ENCODE measurements around the gene PLVAP. TPM values are rescaled to one million over a fixed set of nuclear protein-coding genes. Genes with fewer than 3 reads are reported as not detected.

PLVAP gene
- total RNA-seq (2022; extraction: Qiagen RNA extraction) = not detected in 5 replicates

GRCh38 chr19:17376935-17377600 is at the start of gene PLVAP:
Gene PLVAP (minus strand): TSS chr19:17377342. CDS start chr19:17377288, 54 bp downstream.

GRCh38 chr19:17419621-17420474 is 42.7 kb upstream of the PLVAP start, which contains the start of gene MVB12A:
Gene MVB12A (plus strand): TSS chr19:17420047. CDS start chr19:17420136, 89 bp downstream.

GRCh38 chr19:17405250-17406045 is 28.3 kb upstream of the PLVAP start, which contains the start of gene BST2:
Gene BST2 (minus strand): TSS chr19:17405630. CDS start chr19:17405575, 55 bp downstream.

GRCh38 chr19:17393914-17394313 is 16.8 kb upstream of the PLVAP start, which contains the start of gene CCDC194:
Gene CCDC194 (minus strand): TSS chr19:17394196. CDS start chr19:17394158, 38 bp downstream.

GRCh38 chr19:17336872-17337674 is 40.1 kb downstream of the PLVAP start, which contains the start of gene GTPBP3:
Gene GTPBP3 (plus strand): TSS chr19:17337553. CDS start chr19:17337612, 59 bp downstream.

GRCh38 chr19:17334414-17335409 is 42.4 kb downstream of the PLVAP start, which contains the start of gene ANO8:
Gene ANO8 (minus strand): TSS chr19:17334855. CDS start chr19:17334670, 185 bp downstream.

GRCh38 chr19:17309198-17309964 is 67.8 kb downstream of the PLVAP start, which contains the start of gene DDA1:
Gene DDA1 (plus strand): TSS chr19:17309563. CDS start chr19:17309655, 92 bp downstream.

GRCh38 chr19:17305517-17306284 is 71.4 kb downstream of the PLVAP start, which contains the start of gene MRPL34:
Gene MRPL34 (plus strand): TSS chr19:17305872. CDS start chr19:17305893, 21 bp downstream.

GRCh38 chr19:17303167-17303939 is 73.8 kb downstream of the PLVAP start, which contains the start of gene ABHD8:
Gene ABHD8 (minus strand): TSS chr19:17303425. CDS start chr19:17301616, 1,809 bp downstream.

Other genes starting within 250 kb of the PLVAP start
- 13.4 to 16.6 TPM (median 15.8 TPM) in 5 replicates for gene USE1, start 162.0 kb downstream of the PLVAP start, total RNA-seq (2022; extraction: Qiagen RNA extraction)
- gene OCEL1, start 151.1 kb downstream of the PLVAP start, total RNA-seq (2022; extraction: Qiagen RNA extraction) = 10.5 to 11.7 TPM (median 11.3 TPM) in 5 replicates
- gene NR2F6, start 131.4 kb downstream of the PLVAP start, total RNA-seq (2022; extraction: Qiagen RNA extraction) = 28.0 to 66.4 TPM (median 59.8 TPM) in 5 replicates
- gene USHBP1, start 112.6 kb downstream of the PLVAP start, total RNA-seq (2022; extraction: Qiagen RNA extraction) = 0.02 to 0.05 TPM in 2 of 5 replicates, not detected in the others
- gene BABAM1, start 109.9 kb downstream of the PLVAP start, total RNA-seq (2022; extraction: Qiagen RNA extraction) = 61.0 to 66.7 TPM (median 63.8 TPM) in 5 replicates
- 0.28 to 0.88 TPM (median 0.62 TPM) in 5 replicates for gene ANKLE1, start 95.4 kb downstream of the PLVAP start, total RNA-seq (2022; extraction: Qiagen RNA extraction)
- 2.2 to 3.9 TPM (median 3.5 TPM) in 5 replicates for gene ABHD8, start 73.9 kb downstream of the PLVAP start, total RNA-seq (2022; extraction: Qiagen RNA extraction)
- 57.9 to 102 TPM (median 92.7 TPM) in 5 replicates for gene MRPL34, start 71.5 kb downstream of the PLVAP start, total RNA-seq (2022; extraction: Qiagen RNA extraction)
- 62.0 to 70.1 TPM (median 65.9 TPM) in 5 replicates for gene DDA1, start 67.8 kb downstream of the PLVAP start, total RNA-seq (2022; extraction: Qiagen RNA extraction)
- gene ANO8, start 42.5 kb downstream of the PLVAP start, total RNA-seq (2022; extraction: Qiagen RNA extraction) = 2.5 to 5.1 TPM (median 4.4 TPM) in 5 replicates
- gene GTPBP3, start 39.8 kb downstream of the PLVAP start, total RNA-seq (2022; extraction: Qiagen RNA extraction) = 16.8 to 24.6 TPM (median 22.4 TPM) in 5 replicates
- not detected in 5 replicates for gene CCDC194, start 16.9 kb upstream of the PLVAP start, total RNA-seq (2022; extraction: Qiagen RNA extraction)
- 0.13 to 0.43 TPM in 2 of 5 replicates, not detected in the others for gene BST2, start 28.3 kb upstream of the PLVAP start, total RNA-seq (2022; extraction: Qiagen RNA extraction)
- 31.0 to 44.1 TPM (median 43.6 TPM) in 5 replicates for gene MVB12A, start 42.7 kb upstream of the PLVAP start, total RNA-seq (2022; extraction: Qiagen RNA extraction)
- gene TMEM221, start 71.3 kb upstream of the PLVAP start, total RNA-seq (2022; extraction: Qiagen RNA extraction) = 0.58 to 1.1 TPM (median 0.84 TPM) in 5 replicates
- gene NXNL1, start 83.6 kb upstream of the PLVAP start, total RNA-seq (2022; extraction: Qiagen RNA extraction) = not detected in 5 replicates
- 2.2 to 3.5 TPM (median 3.0 TPM) in 5 replicates for gene SLC27A1, start 93.2 kb upstream of the PLVAP start, total RNA-seq (2022; extraction: Qiagen RNA extraction)
- gene PGLS, start 134.3 kb upstream of the PLVAP start, total RNA-seq (2022; extraction: Qiagen RNA extraction) = 46.3 to 80.6 TPM (median 76.2 TPM) in 5 replicates
- gene COLGALT1, start 178.3 kb upstream of the PLVAP start, total RNA-seq (2022; extraction: Qiagen RNA extraction) = 54.8 to 78.8 TPM (median 71.2 TPM) in 5 replicates

Data from A549 treated with CORT108297 at 1 μM for 4 hours (cell line).